WTC11 (cell line): ENCODE results near the gene ATP8B4.

ENCODE experiments used
- AR ChIP-seq: fragments of 250-450 bp; sonication (Bioruptor Pico); IDR thresholded peaks from 2 replicates; pipeline ENCODE4 v1.9.0; 2021; ENCODE audit warnings: mild to moderate bottlenecking
- CTCF ChIP-seq: fragments of 200-600 bp; IDR thresholded peaks from 2 replicates; pipeline ENCODE4 v1.8.0; 2022; ENCODE audit warnings: antibody characterized with exemption
- JUN ChIP-seq: sonication (generic); formaldehyde crosslinking; IDR thresholded peaks from 2 replicates; pipeline ENCODE4 v1.8.0; 2023; ENCODE audit warnings: mild to moderate bottlenecking, missing genetic modification reagents
- TF ChIP-seq, protein P1 (sequence below): fragments of 250-450 bp; sonication (Bioruptor Pico); IDR thresholded peaks from 2 replicates; pipeline ENCODE4 v1.9.0; 2021; ENCODE audit warnings: mild to moderate bottlenecking, borderline replicate concordance
- TF ChIP-seq, protein P2 (sequence below): sonication (generic); formaldehyde crosslinking; IDR thresholded peaks from 2 replicates; pipeline ENCODE4 v1.8.0; 2022; ENCODE audit warnings: mild to moderate bottlenecking, missing genetic modification reagents

DNA sequence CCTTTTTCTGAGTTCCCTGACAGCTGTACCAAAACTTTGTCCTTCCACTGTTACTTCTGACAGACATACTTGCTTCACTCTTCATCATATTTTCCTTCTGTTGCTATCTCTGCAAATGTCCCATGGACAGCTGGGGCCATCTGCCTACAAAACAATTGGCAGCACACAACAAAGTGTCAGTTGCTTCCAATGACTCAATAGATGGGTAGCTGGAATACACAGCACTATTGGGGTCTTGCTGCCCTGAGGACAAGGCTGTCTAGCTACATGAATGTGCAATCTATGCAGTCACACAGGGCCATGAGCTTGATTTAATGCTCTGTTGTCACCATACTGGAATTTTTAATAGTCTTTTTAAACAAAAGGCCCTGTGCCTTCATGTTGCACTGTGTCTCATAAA is 305.4 kb downstream of the ATP8B4 start:
- TF ChIP-seq, protein P1, sequence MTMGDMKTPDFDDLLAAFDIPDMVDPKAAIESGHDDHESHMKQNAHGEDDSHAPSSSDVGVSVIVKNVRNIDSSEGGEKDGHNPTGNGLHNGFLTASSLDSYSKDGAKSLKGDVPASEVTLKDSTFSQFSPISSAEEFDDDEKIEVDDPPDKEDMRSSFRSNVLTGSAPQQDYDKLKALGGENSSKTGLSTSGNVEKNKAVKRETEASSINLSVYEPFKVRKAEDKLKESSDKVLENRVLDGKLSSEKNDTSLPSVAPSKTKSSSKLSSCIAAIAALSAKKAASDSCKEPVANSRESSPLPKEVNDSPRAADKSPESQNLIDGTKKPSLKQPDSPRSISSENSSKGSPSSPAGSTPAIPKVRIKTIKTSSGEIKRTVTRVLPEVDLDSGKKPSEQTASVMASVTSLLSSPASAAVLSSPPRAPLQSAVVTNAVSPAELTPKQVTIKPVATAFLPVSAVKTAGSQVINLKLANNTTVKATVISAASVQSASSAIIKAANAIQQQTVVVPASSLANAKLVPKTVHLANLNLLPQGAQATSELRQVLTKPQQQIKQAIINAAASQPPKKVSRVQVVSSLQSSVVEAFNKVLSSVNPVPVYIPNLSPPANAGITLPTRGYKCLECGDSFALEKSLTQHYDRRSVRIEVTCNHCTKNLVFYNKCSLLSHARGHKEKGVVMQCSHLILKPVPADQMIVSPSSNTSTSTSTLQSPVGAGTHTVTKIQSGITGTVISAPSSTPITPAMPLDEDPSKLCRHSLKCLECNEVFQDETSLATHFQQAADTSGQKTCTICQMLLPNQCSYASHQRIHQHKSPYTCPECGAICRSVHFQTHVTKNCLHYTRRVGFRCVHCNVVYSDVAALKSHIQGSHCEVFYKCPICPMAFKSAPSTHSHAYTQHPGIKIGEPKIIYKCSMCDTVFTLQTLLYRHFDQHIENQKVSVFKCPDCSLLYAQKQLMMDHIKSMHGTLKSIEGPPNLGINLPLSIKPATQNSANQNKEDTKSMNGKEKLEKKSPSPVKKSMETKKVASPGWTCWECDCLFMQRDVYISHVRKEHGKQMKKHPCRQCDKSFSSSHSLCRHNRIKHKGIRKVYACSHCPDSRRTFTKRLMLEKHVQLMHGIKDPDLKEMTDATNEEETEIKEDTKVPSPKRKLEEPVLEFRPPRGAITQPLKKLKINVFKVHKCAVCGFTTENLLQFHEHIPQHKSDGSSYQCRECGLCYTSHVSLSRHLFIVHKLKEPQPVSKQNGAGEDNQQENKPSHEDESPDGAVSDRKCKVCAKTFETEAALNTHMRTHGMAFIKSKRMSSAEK (CRISPR knock-in tag): no peak
- TF ChIP-seq CTCF (no peak), AR (CRISPR knock-in tag) (no peak), JUN (CRISPR knock-in tag) (no peak)
- TF ChIP-seq, protein P2, sequence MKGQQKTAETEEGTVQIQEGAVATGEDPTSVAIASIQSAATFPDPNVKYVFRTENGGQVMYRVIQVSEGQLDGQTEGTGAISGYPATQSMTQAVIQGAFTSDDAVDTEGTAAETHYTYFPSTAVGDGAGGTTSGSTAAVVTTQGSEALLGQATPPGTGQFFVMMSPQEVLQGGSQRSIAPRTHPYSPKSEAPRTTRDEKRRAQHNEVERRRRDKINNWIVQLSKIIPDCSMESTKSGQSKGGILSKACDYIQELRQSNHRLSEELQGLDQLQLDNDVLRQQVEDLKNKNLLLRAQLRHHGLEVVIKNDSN (CRISPR knock-in tag): no peak
